WTC11 (cell line): ENCODE measurements around the gene TSSC4. TPM values are rescaled to one million over a fixed set of nuclear protein-coding genes. Genes with fewer than 3 reads are reported as not detected.

Experiments
- ATAC-seq: fragments of 200-7000 bp; cut with Tn5 transposase; 2 replicates; pipeline ENCODE4 v1.10.0; 2021; ENCODE audit warnings: mild to moderate bottlenecking, moderate library complexity
- CTCF ChIA-PET: fragments of 300-600 bp; sonication (Branson Sonifier 250); formaldehyde crosslinking; loops from one replicate; lab custom pipeline; 2021; ENCODE audit warnings: antibody characterized with exemption; lab: Charles Lee
- POLR2A ChIA-PET: fragments of 350-600 bp; sonication (Branson Sonifier 250); formaldehyde crosslinking; loops from one replicate; lab custom pipeline; 2021; ENCODE audit warnings: antibody characterized with exemption; lab: Charles Lee
- DNase-seq: peaks from one replicate; pipeline ENCODE4 v3.0.0; 2021; ENCODE audit warnings: low spot score
- H3K27ac Mint-ChIP-seq: 2 replicates; pipeline ENCODE4 v1.8.0; 2021; ENCODE audit warnings: mixed read lengths
- H3K27me3 Mint-ChIP-seq: 2 replicates; pipeline ENCODE4 v1.8.0; 2021; ENCODE audit warnings: low read depth, mild to moderate bottlenecking, moderate library complexity, mixed read lengths
- H3K36me3 Mint-ChIP-seq: 2 replicates; pipeline ENCODE4 v1.8.0; 2021; ENCODE audit warnings: mixed read lengths
- H3K4me1 Mint-ChIP-seq: 2 replicates; pipeline ENCODE4 v1.8.0; 2022; ENCODE audit warnings: mixed read lengths
- H3K4me3 Mint-ChIP-seq: 2 replicates; pipeline ENCODE4 v1.8.0; 2021; ENCODE audit warnings: mild to moderate bottlenecking, moderate library complexity, mixed read lengths
- H3K9me3 Mint-ChIP-seq: 2 replicates; pipeline ENCODE4 v1.8.0; 2021; ENCODE audit warnings: mixed read lengths
- GTF2I ChIP-seq: fragments of 250-450 bp; sonication (Bioruptor Pico); conservative IDR thresholded peaks from 2 replicates; pipeline ENCODE4 v1.4.0; 2021; ENCODE audit warnings: mild to moderate bottlenecking
- HMGA2 ChIP-seq: fragments of 250-450 bp; sonication (Bioruptor Pico); IDR thresholded peaks from 2 replicates; pipeline ENCODE4 v1.4.0; 2021; ENCODE audit warnings: mild to moderate bottlenecking, moderate library complexity
- JAZF1 ChIP-seq: fragments of 250-450 bp; sonication (Bioruptor Pico); IDR thresholded peaks from 2 replicates; pipeline ENCODE4 v1.9.0; 2021; ENCODE audit warnings: moderate library complexity, mild to moderate bottlenecking, inconsistent platforms
- MXD4 ChIP-seq: fragments of 250-450 bp; sonication (Bioruptor Pico); IDR thresholded peaks from 2 replicates; pipeline ENCODE4 v1.8.0; 2021; ENCODE audit warnings: mild to moderate bottlenecking, moderate library complexity, borderline replicate concordance
- NFATC4 ChIP-seq: fragments of 250-450 bp; sonication (Bioruptor Pico); IDR thresholded peaks from 2 replicates; pipeline ENCODE4 v1.9.0; 2021; ENCODE audit warnings: mild to moderate bottlenecking
- NR1H2 ChIP-seq: sonication (generic); formaldehyde crosslinking; IDR thresholded peaks from 2 replicates; pipeline ENCODE4 v1.9.0; 2021; ENCODE audit warnings: mild to moderate bottlenecking, moderate library complexity, missing genetic modification reagents
- PRRX2 ChIP-seq: fragments of 250-450 bp; sonication (Bioruptor Pico); IDR thresholded peaks from 2 replicates; pipeline ENCODE4 v1.8.0; 2021; ENCODE audit warnings: mild to moderate bottlenecking
- SOX15 ChIP-seq: fragments of 250-450 bp; sonication (Bioruptor Pico); IDR thresholded peaks from 2 replicates; pipeline ENCODE4 v1.9.0; 2021; ENCODE audit warnings: mild to moderate bottlenecking
- TEAD4 ChIP-seq: sonication (generic); formaldehyde crosslinking; IDR thresholded peaks from 2 replicates; pipeline ENCODE4 v1.8.0; 2022; ENCODE audit warnings: mild to moderate bottlenecking, missing genetic modification reagents
- TP53 ChIP-seq: sonication (generic); formaldehyde crosslinking; IDR thresholded peaks from 2 replicates; pipeline ENCODE4 v1.8.1; 2023; ENCODE audit warnings: mild to moderate bottlenecking, missing genetic modification reagents
- ZNF263 ChIP-seq: sonication (generic); formaldehyde crosslinking; IDR thresholded peaks from 2 replicates; pipeline ENCODE4 v1.8.1; 2022; ENCODE audit warnings: low read depth, mild to moderate bottlenecking, moderate library complexity, missing genetic modification reagents
- ZNF423 ChIP-seq: fragments of 250-450 bp; sonication (Bioruptor Pico); IDR thresholded peaks from 2 replicates; pipeline ENCODE4 v2.1.2; 2022; ENCODE audit warnings: mild to moderate bottlenecking, moderate library complexity
- ZNF671 ChIP-seq: fragments of 250-450 bp; sonication (Bioruptor Pico); IDR thresholded peaks from 2 replicates; pipeline ENCODE4 v1.8.0; 2021; ENCODE audit warnings: mild to moderate bottlenecking
- total RNA-seq: library from RNA; stranded (reverse); gene quantifications from 3 replicates; pipeline ENCODE4 v1.2.3, GENCODE V29; 2021
- TF ChIP-seq, protein P1 (sequence below): sonication (generic); formaldehyde crosslinking; IDR thresholded peaks from 2 replicates; pipeline ENCODE4 v1.8.1; 2023; ENCODE audit warnings: mild to moderate bottlenecking, missing genetic modification reagents
- TF ChIP-seq, protein P2 (sequence below): sonication (generic); formaldehyde crosslinking; conservative IDR thresholded peaks from 2 replicates; pipeline ENCODE4 v1.8.1; 2022; ENCODE audit warnings: mild to moderate bottlenecking, missing genetic modification reagents
- TF ChIP-seq, protein P3 (sequence below): sonication (generic); formaldehyde crosslinking; IDR thresholded peaks from 2 replicates; pipeline ENCODE4 v1.8.1; 2023; ENCODE audit warnings: mild to moderate bottlenecking, missing genetic modification reagents, moderate library complexity
- TF ChIP-seq, protein P4 (sequence below): fragments of 250-450 bp; sonication (Bioruptor Pico); IDR thresholded peaks from 2 replicates; pipeline ENCODE4 v2.1.2; 2022; ENCODE audit warnings: mild to moderate bottlenecking, moderate library complexity
- TF ChIP-seq, protein P5 (sequence below): sonication (generic); formaldehyde crosslinking; IDR thresholded peaks from 2 replicates; pipeline ENCODE4 v1.8.0; 2022; ENCODE audit warnings: mild to moderate bottlenecking, missing genetic modification reagents
- TF ChIP-seq, protein P6 (sequence below): fragments of 250-450 bp; sonication (Bioruptor Pico); IDR thresholded peaks from 2 replicates; pipeline ENCODE4 v1.9.0; 2021; ENCODE audit warnings: mild to moderate bottlenecking
- TF ChIP-seq, protein P7 (sequence below): sonication (generic); formaldehyde crosslinking; IDR thresholded peaks from 2 replicates; pipeline ENCODE4 v1.8.0; 2023; ENCODE audit warnings: missing genetic modification reagents, mild to moderate bottlenecking, borderline replicate concordance
- TF ChIP-seq, protein P8 (sequence below): sonication (generic); formaldehyde crosslinking; IDR thresholded peaks from 2 replicates; pipeline ENCODE4 v1.8.0; 2022; ENCODE audit warnings: mild to moderate bottlenecking, missing genetic modification reagents

The TSSC4 gene
- total RNA-seq, 1 experiment from 2014 or later: 41.4 TPM

DNA sequence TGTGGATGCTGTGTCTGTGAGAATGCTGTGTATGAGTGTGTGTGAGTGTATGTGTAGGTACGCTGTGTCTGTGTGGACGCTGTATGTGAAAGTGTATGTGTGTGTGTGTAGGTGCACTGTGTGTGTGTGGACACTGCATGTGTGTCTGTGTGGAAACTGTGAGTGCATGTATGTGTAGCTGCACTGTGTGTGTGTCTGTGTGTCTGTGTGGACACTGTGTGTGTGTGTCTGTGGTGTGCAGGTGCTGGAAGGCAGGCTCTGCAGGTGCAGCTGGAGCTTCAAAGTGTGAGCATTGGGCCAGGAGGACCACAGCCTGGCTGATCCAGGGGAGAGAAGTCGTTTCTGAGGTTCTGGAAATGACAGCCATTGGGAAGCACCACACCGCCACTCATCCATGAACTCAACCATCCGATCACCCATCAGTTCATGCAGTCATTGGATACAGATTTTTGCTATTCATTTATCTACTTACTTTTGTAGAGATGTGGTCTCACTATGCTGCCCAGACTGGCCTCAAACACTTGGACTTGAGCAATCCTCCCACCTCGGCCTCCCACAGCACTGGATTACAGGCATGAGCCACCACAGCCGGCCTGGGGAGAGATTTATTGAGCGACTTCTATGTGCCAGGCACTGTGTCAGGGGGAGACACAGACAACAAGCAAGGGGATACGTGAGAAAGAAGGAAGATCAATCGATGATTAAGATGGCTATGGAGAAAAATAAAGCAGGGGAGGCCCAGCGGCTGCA, 34.1 kb downstream of the TSSC4 start:
- Mint-ChIP-seq H3K9me3 (peaks cover 2% of the 10 kb centered on the region), H3K36me3 (no peaks in the 10 kb centered on the region), H3K27ac (no peak overlapping the region), H3K4me3 (no peak overlapping the region), H3K4me1 (no peaks in the 10 kb centered on the region), H3K27me3 (peaks cover 32% of the 10 kb centered on the region)
- TF ChIP-seq, protein P1, sequence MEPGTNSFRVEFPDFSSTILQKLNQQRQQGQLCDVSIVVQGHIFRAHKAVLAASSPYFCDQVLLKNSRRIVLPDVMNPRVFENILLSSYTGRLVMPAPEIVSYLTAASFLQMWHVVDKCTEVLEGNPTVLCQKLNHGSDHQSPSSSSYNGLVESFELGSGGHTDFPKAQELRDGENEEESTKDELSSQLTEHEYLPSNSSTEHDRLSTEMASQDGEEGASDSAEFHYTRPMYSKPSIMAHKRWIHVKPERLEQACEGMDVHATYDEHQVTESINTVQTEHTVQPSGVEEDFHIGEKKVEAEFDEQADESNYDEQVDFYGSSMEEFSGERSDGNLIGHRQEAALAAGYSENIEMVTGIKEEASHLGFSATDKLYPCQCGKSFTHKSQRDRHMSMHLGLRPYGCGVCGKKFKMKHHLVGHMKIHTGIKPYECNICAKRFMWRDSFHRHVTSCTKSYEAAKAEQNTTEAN: no peak
- TF ChIP-seq, protein P2, sequence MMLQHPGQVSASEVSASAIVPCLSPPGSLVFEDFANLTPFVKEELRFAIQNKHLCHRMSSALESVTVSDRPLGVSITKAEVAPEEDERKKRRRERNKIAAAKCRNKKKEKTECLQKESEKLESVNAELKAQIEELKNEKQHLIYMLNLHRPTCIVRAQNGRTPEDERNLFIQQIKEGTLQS (CRISPR knock-in tag): no peak
- TF ChIP-seq TEAD4 (CRISPR knock-in tag) (no peak), TP53 (no peak), ZNF671 (no peak), GTF2I (CRISPR knock-in tag) (no peak), ZNF423 (no peak), MXD4 (CRISPR knock-in tag) (no peak), HMGA2 (CRISPR knock-in tag) (no peak), NFATC4 (no peak)
- TF ChIP-seq, protein P3, sequence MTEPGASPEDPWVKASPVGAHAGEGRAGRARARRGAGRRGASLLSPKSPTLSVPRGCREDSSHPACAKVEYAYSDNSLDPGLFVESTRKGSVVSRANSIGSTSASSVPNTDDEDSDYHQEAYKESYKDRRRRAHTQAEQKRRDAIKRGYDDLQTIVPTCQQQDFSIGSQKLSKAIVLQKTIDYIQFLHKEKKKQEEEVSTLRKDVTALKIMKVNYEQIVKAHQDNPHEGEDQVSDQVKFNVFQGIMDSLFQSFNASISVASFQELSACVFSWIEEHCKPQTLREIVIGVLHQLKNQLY (CRISPR knock-in tag): no peak
- ChIA-PET CTCF (no interaction called here), POLR2A (no interaction called here)
- ATAC-seq: no peak
- no peak for DNase-seq

DNA sequence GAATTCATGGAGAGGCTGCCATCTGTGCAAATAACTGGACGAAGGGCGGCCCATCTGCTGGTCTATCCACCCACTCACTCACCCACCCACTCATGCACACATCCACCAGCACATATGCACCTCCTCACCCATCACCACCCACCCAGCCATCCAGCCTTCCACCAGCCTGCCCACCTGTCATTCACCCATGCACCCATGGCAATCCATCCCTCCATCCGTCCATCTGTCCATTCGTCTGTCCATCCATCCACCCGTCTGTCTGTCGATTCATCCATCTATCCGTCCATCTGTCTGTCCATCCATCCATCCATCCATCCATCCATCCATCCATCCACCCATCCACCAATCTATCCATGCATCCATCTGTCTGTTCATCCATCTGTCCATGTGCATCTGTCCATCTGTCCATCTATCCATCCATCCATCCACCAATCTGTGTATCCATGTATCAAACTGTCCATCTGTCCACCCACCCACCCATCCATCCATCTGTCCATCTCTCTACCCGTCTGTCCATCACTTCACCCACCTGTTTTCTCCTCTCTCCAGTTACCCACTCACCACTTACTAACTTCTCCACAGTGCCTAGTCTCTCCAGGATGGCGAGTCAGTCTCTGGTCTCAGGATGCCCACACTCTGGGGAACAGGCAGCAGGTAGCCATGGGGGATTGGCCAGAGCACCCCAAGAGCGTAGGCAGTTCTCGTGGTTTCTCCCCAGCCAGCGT, 34.9 kb downstream of the TSSC4 start:
- Mint-ChIP-seq H3K27me3 (peaks cover 40% of the 10 kb centered on the region), H3K27ac (no peak overlapping the region), H3K4me1 (no peaks in the 10 kb centered on the region), H3K36me3 (no peaks in the 10 kb centered on the region), H3K4me3 (no peak overlapping the region), H3K9me3 (peaks cover 5% of the 10 kb centered on the region)
- CTCF ChIA-PET: no interaction called here
- POLR2A ChIA-PET: no interaction called here
- TF ChIP-seq, protein P4, sequence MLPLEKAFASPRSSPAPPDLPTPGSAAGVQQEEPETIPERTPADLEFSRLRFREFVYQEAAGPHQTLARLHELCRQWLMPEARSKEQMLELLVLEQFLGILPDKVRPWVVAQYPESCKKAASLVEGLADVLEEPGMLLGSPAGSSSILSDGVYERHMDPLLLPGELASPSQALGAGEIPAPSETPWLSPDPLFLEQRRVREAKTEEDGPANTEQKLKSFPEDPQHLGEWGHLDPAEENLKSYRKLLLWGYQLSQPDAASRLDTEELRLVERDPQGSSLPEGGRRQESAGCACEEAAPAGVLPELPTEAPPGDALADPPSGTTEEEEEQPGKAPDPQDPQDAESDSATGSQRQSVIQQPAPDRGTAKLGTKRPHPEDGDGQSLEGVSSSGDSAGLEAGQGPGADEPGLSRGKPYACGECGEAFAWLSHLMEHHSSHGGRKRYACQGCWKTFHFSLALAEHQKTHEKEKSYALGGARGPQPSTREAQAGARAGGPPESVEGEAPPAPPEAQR (CRISPR knock-in tag): no peak
- TF ChIP-seq PRRX2 (CRISPR knock-in tag) (no peak), SOX15 (CRISPR knock-in tag) (no peak), JAZF1 (CRISPR knock-in tag) (no peak), ZNF263 (CRISPR knock-in tag) (no peak), NR1H2 (CRISPR knock-in tag) (no peak)
- TF ChIP-seq, protein P5, sequence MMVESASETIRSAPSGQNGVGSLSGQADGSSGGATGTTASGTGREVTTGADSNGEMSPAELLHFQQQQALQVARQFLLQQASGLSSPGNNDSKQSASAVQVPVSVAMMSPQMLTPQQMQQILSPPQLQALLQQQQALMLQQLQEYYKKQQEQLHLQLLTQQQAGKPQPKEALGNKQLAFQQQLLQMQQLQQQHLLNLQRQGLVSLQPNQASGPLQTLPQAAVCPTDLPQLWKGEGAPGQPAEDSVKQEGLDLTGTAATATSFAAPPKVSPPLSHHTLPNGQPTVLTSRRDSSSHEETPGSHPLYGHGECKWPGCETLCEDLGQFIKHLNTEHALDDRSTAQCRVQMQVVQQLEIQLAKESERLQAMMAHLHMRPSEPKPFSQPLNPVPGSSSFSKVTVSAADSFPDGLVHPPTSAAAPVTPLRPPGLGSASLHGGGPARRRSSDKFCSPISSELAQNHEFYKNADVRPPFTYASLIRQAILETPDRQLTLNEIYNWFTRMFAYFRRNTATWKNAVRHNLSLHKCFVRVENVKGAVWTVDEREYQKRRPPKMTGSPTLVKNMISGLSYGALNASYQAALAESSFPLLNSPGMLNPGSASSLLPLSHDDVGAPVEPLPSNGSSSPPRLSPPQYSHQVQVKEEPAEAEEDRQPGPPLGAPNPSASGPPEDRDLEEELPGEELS (CRISPR knock-in tag): no peak
- TF ChIP-seq, protein P6, sequence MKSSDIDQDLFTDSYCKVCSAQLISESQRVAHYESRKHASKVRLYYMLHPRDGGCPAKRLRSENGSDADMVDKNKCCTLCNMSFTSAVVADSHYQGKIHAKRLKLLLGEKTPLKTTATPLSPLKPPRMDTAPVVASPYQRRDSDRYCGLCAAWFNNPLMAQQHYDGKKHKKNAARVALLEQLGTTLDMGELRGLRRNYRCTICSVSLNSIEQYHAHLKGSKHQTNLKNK: no peak
- TF ChIP-seq, protein P7, sequence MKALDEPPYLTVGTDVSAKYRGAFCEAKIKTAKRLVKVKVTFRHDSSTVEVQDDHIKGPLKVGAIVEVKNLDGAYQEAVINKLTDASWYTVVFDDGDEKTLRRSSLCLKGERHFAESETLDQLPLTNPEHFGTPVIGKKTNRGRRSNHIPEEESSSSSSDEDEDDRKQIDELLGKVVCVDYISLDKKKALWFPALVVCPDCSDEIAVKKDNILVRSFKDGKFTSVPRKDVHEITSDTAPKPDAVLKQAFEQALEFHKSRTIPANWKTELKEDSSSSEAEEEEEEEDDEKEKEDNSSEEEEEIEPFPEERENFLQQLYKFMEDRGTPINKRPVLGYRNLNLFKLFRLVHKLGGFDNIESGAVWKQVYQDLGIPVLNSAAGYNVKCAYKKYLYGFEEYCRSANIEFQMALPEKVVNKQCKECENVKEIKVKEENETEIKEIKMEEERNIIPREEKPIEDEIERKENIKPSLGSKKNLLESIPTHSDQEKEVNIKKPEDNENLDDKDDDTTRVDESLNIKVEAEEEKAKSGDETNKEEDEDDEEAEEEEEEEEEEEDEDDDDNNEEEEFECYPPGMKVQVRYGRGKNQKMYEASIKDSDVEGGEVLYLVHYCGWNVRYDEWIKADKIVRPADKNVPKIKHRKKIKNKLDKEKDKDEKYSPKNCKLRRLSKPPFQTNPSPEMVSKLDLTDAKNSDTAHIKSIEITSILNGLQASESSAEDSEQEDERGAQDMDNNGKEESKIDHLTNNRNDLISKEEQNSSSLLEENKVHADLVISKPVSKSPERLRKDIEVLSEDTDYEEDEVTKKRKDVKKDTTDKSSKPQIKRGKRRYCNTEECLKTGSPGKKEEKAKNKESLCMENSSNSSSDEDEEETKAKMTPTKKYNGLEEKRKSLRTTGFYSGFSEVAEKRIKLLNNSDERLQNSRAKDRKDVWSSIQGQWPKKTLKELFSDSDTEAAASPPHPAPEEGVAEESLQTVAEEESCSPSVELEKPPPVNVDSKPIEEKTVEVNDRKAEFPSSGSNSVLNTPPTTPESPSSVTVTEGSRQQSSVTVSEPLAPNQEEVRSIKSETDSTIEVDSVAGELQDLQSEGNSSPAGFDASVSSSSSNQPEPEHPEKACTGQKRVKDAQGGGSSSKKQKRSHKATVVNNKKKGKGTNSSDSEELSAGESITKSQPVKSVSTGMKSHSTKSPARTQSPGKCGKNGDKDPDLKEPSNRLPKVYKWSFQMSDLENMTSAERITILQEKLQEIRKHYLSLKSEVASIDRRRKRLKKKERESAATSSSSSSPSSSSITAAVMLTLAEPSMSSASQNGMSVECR (CRISPR knock-in tag): no peak
- TF ChIP-seq, protein P8, sequence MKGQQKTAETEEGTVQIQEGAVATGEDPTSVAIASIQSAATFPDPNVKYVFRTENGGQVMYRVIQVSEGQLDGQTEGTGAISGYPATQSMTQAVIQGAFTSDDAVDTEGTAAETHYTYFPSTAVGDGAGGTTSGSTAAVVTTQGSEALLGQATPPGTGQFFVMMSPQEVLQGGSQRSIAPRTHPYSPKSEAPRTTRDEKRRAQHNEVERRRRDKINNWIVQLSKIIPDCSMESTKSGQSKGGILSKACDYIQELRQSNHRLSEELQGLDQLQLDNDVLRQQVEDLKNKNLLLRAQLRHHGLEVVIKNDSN (CRISPR knock-in tag): no peak
- DNase-seq (no peak), ATAC-seq (no peak)
